B cell (primary cell): Measurements from ENCODE around the gene PRRC2B. TPM values are rescaled to one million over a fixed set of nuclear protein-coding genes. Genes with fewer than 3 reads are reported as not detected.

Experiments used
- ATAC-seq: fragments of 200-7000 bp; cut with Tn5 transposase; one replicate; pipeline ENCODE4 v1.10.0; 2021; ENCODE audit warnings: low read depth, mild to moderate bottlenecking, moderate number of reproducible peaks, moderate library complexity
- CTCF ChIA-PET: fragments of 350-600 bp; sonication (Branson Sonifier 250); formaldehyde crosslinking; loops from one replicate; lab custom pipeline; 2021; ENCODE audit warnings: antibody characterized with exemption, inconsistent platforms; lab: Charles Lee
- POLR2A ChIA-PET: fragments of 350-600 bp; sonication (Branson Sonifier 250); formaldehyde crosslinking; loops from one replicate; lab custom pipeline; 2021; ENCODE audit warnings: antibody characterized with exemption; lab: Charles Lee
- DNase-seq: peaks from one replicate; pipeline ENCODE4 v3.0.0; 2013
- H2AFZ ChIP-seq: 2 replicates; pipeline ENCODE4 v1.6.1; 2012; ENCODE audit warnings: mild to moderate bottlenecking, low read depth, low read length; ENCODE audit not compliant: insufficient read depth, poor library complexity, severe bottlenecking
- H3K27ac ChIP-seq, 2 donors: 1 replicate in 1 of 2; 2 replicates in 1 of 2; pipeline ENCODE4 v1.5.1; 2012 to 2013; ENCODE audit warnings: low read length in 2 of 2, mild to moderate bottlenecking in 2 of 2, moderate library complexity in 1 of 2
- H3K27me3 ChIP-seq, 4 experiments: fragments of 200-600 bp in 1 of 4; sonication (generic) in 1 of 4; replicated peaks in 1 of 4; 1 replicate in 2 of 4; 2 replicates in 2 of 4; pipeline versions ENCODE4 v1.6.1 to v1.7.0; 2013 to 2016; ENCODE audit warnings: low read length in 3 of 4, mild to moderate bottlenecking in 2 of 4, mixed read lengths in 1 of 4, moderate library complexity in 1 of 4; ENCODE audit not compliant: insufficient read depth in 4 of 4, control insufficient read depth in 3 of 4; ENCODE audit errors: control extremely low read depth in 1 of 4
- H3K36me3 ChIP-seq, 2 experiments: replicated peaks in 1 of 2; 1 replicate in 1 of 2; 2 replicates in 1 of 2; pipeline versions ENCODE4 v1.6.1 to v1.7.1; 2013; ENCODE audit warnings: low read length in 1 of 2; ENCODE audit not compliant: insufficient read depth in 2 of 2, control insufficient read depth in 1 of 2; ENCODE audit errors: control extremely low read depth in 1 of 2, extremely low read depth in 1 of 2
- H3K4me1 ChIP-seq, 2 donors: fragments of 200-600 bp in 1 of 2; sonication (generic) in 1 of 2; 1 replicate in 1 of 2; 2 replicates in 1 of 2; pipeline versions ENCODE4 v1.5.1 to v1.6.1; 2013 to 2017; ENCODE audit warnings: low read length in 2 of 2; ENCODE audit not compliant: control insufficient read depth in 2 of 2, insufficient read depth in 2 of 2
- H3K4me2 ChIP-seq: replicated peaks from 2 replicates; pipeline ENCODE3; 2012; ENCODE audit warnings: mild to moderate bottlenecking, low read depth, low read length; ENCODE audit not compliant: poor library complexity, severe bottlenecking
- H3K4me3 ChIP-seq, 5 experiments: fragments of 200-600 bp in 1 of 5; sonication (generic) in 1 of 5; 1 replicate in 3 of 5; 2 replicates in 2 of 5; pipeline versions ENCODE4 v1.5.1 to v1.7.0; 2011 to 2016; ENCODE audit warnings: low read length in 4 of 5, mild to moderate bottlenecking in 4 of 5, low read depth in 2 of 5, control low read depth in 1 of 5, moderate library complexity in 1 of 5; ENCODE audit not compliant: insufficient read depth in 1 of 5; ENCODE audit errors: control extremely low read depth in 1 of 5, extremely low read depth in 1 of 5
- H3K79me2 ChIP-seq: fragments of 200-600 bp; sonication (generic); one replicate; pipeline ENCODE4 v1.6.0; 2016; ENCODE audit warnings: low read length; ENCODE audit not compliant: control insufficient read depth, insufficient read depth
- H3K9ac ChIP-seq: fragments of 200-600 bp; sonication (generic); 2 replicates; pipeline ENCODE4 v1.6.1; 2017; ENCODE audit warnings: mild to moderate bottlenecking, low read length, moderate library complexity
- H3K9me3 ChIP-seq, 3 donors: one replicate each; pipeline versions ENCODE4 v1.6.1 to v1.7.1; 2013; ENCODE audit warnings: low read length in 2 of 3; ENCODE audit not compliant: control insufficient read depth in 2 of 3, insufficient read depth in 1 of 3; ENCODE audit errors: control extremely low read depth in 1 of 3
- H4K20me1 ChIP-seq: 2 replicates; pipeline ENCODE4 v1.6.0; 2012; ENCODE audit warnings: mild to moderate bottlenecking, low read length; ENCODE audit not compliant: insufficient read depth, control insufficient read depth, poor library complexity, severe bottlenecking
- H3K27ac Mint-ChIP-seq: one replicate; pipeline ENCODE4 v1.8.0; 2021; ENCODE audit warnings: mixed read lengths
- H3K27me3 Mint-ChIP-seq: one replicate; pipeline ENCODE4 v1.8.0; 2021; ENCODE audit warnings: mixed read lengths
- H3K4me1 Mint-ChIP-seq: one replicate; pipeline ENCODE4 v1.8.0; 2021; ENCODE audit warnings: mixed read lengths
- H3K4me3 Mint-ChIP-seq: one replicate; pipeline ENCODE4 v1.8.0; 2021; ENCODE audit warnings: mixed read lengths
- H3K9me3 Mint-ChIP-seq: one replicate; pipeline ENCODE4 v1.8.0; 2022; ENCODE audit warnings: mixed read lengths; ENCODE audit not compliant: insufficient read depth
- EZH2 ChIP-seq: IDR thresholded peaks from 2 replicates; pipeline ENCODE4 v1.6.1; 2012; ENCODE audit warnings: borderline replicate concordance, low read depth, mild to moderate bottlenecking, moderate library complexity, low read length; ENCODE audit not compliant: insufficient read depth, poor library complexity, severe bottlenecking
- WGBS: methylation state at CpG from one replicate; pipeline ENCODE4 v1.1.5; 2013; ENCODE audit warnings: missing lambda C conversion rate; ENCODE audit not compliant: insufficient coverage; 5-methylcytosine and 5-hydroxymethylcytosine counted together
- intact Hi-C: fragments of 100-400 bp; cut with micrococcal nuclease; formaldehyde crosslinking; loops from one replicate; pipeline ENCODE4 v1.10.0; 2022
- polyA plus RNA-seq: library from polyadenylated mRNA; depleted of rRNA; stranded (reverse); fragments of >200 nt; gene quantifications from 2 replicates; pipeline ENCODE4 v1.2.3, GENCODE V29; 2012
- total RNA-seq, 2 donors: library from RNA; stranded (reverse); fragments of 120-200 nt in 1 of 2; gene quantifications; 1 replicate in 1 of 2; 2 replicates in 1 of 2; pipeline versions ENCODE4 v1.2.3 to v1.2.4, GENCODE V29; 2013 to 2022
- TF ChIP-seq, protein P1 (sequence below): fragments of 200-600 bp; IDR thresholded peaks from one replicate; pipeline ENCODE4 v1.8.0; 2022; ENCODE audit warnings: antibody characterized with exemption, mild to moderate bottlenecking

The PRRC2B gene
- total and polyA plus RNA-seq, 2 donors (not counting 1 experiment from before 2014, with no cell fraction given), result 63.9 to 268 TPM

DNA sequence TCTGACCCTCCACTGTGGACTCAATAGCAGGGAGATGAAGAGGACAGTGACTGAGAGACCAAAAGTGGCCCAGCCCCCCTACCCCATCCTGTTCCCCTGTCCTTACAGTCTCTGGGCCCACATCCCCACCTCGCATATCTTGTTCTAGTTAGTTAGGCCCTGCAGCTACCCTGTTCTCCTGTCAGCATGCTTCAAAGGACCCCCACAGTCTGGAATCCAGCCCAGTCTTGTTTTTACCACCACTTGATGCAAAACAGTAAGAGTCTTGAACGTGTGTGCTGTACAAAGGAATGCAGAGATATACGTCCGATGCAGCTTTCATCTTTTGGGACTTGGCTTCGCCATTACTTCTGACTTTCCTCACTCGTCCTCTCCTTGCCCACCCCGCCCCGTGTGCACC, 96.6 kb downstream of the PRRC2B start:
- H3K79me2 ChIP-seq, result peaks cover 27% of the 10 kb centered on the region
- ATAC-seq, result no peak
- no peak overlapping the region for H3K27ac Mint-ChIP-seq
- TF ChIP-seq EZH2, result no peak
- TF ChIP-seq, protein P1, sequence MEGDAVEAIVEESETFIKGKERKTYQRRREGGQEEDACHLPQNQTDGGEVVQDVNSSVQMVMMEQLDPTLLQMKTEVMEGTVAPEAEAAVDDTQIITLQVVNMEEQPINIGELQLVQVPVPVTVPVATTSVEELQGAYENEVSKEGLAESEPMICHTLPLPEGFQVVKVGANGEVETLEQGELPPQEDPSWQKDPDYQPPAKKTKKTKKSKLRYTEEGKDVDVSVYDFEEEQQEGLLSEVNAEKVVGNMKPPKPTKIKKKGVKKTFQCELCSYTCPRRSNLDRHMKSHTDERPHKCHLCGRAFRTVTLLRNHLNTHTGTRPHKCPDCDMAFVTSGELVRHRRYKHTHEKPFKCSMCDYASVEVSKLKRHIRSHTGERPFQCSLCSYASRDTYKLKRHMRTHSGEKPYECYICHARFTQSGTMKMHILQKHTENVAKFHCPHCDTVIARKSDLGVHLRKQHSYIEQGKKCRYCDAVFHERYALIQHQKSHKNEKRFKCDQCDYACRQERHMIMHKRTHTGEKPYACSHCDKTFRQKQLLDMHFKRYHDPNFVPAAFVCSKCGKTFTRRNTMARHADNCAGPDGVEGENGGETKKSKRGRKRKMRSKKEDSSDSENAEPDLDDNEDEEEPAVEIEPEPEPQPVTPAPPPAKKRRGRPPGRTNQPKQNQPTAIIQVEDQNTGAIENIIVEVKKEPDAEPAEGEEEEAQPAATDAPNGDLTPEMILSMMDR, result no peak
- DNase-seq, result no peak
- intact Hi-C loops, result no loop called here
- H3K9me3 ChIP-seq, result no peaks in the 10 kb centered on the region
- 86% methylated on average over 8 of the region's 8 CpGs for WGBS
- H3K9me3 Mint-ChIP-seq, result no peaks in the 10 kb centered on the region
- H3K4me3 ChIP-seq, result no peak overlapping the region
- no peak overlapping the region for H2AFZ ChIP-seq
- no peak overlapping the region for H3K9ac ChIP-seq
- H4K20me1 ChIP-seq, result peaks cover 88% of the 10 kb centered on the region
- ChIA-PET POLR2A (no interaction called here), CTCF (no interaction called here)
- H3K27ac ChIP-seq, result no peak overlapping the region
- H3K4me2 ChIP-seq, result no peak overlapping the region
- H3K27me3 Mint-ChIP-seq, result no peaks in the 10 kb centered on the region
- no peaks in the 10 kb centered on the region for H3K27me3 ChIP-seq
- peaks cover 7 to 98% of the 10 kb centered on the region in 2 experiments for H3K36me3 ChIP-seq
- no peaks in the 10 kb centered on the region for H3K4me1 Mint-ChIP-seq
- H3K4me3 Mint-ChIP-seq, result no peak overlapping the region
- H3K4me1 ChIP-seq, result no peaks in the 10 kb centered on the region

DNA sequence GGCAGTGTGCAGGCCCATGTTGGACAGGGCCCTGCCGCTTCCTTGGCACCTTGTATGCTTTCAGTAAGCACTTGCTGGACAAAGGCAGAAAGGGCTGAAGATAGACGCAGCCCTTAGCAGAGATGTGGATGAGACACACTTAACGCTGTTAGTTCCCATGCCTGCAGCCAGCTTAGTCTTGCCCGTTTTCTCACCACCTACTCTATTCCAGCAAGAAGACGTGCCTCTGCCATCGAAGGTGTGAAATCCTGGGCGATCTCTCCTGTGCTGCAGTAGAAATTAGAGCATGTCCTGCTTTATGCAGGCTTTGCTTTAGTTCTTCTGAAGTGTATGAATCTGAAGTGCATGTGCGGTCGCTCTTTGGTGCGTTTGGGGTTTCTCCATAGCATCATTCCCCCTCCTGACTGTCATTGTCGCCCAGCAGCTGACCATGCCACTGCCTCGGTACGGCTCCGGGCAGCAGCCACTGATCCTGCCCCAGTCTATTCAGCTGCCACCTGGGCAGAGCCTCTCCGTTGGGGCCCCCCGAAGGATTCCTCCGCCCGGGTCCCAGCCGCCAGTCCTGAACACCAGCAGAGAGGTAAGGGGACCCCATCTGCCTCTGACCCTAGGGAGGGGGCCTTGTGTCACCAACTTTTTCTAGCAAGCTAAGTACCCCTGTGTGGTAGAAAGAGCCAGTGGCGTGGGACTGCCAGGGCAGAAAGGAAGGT, 97.3 kb downstream of the PRRC2B start:
- no peaks in the 10 kb centered on the region for H3K9me3 Mint-ChIP-seq
- no peak overlapping the region for H3K4me3 Mint-ChIP-seq
- Histone ChIP-seq H3K4me1 (no peaks in the 10 kb centered on the region), H3K9me3 (no peaks in the 10 kb centered on the region), H2AFZ (no peak overlapping the region), H3K27me3 (no peaks in the 10 kb centered on the region), H3K4me2 (no peak overlapping the region), H3K9ac (no peak overlapping the region), H3K79me2 (peaks cover 25% of the 10 kb centered on the region), H3K27ac (no peak overlapping the region), H3K36me3 (peaks cover 11 to 98% of the 10 kb centered on the region in 2 experiments), H4K20me1 (peaks cover 87% of the 10 kb centered on the region), H3K4me3 (no peak overlapping the region)
- ChIA-PET CTCF (no interaction called here), POLR2A (no interaction called here)
- ATAC-seq (no peak), DNase-seq (no peak)
- no peak overlapping the region for H3K27ac Mint-ChIP-seq
- H3K27me3 Mint-ChIP-seq, result no peaks in the 10 kb centered on the region
- 98% methylated on average over 17 of the region's 20 CpGs for WGBS
- intact Hi-C loops, result no loop called here
- TF ChIP-seq, protein P1, result no peak
- TF ChIP-seq EZH2, result no peak
- no peaks in the 10 kb centered on the region for H3K4me1 Mint-ChIP-seq
